H1 (cell line): ENCODE measurements around the gene PRR36. TPM values are rescaled to one million over a fixed set of nuclear protein-coding genes. Genes with fewer than 3 reads are reported as not detected.

ENCODE experiments used
- CTCF ChIA-PET: fragments of 300-600 bp; sonication (Branson Sonifier 250); formaldehyde crosslinking; loops from one replicate; lab custom pipeline; 2021; ENCODE audit not compliant: partially characterized antibody; lab: Charles Lee
- POLR2A ChIA-PET: fragments of 300-600 bp; sonication (Branson Sonifier 250); formaldehyde crosslinking; loops from one replicate; lab custom pipeline; 2021; ENCODE audit warnings: inconsistent platforms; ENCODE audit not compliant: partially characterized antibody; lab: Charles Lee
- DNase-seq, 2 experiments: peaks; one replicate each; pipeline versions ENCODE4 v3.0.0 to v3.0.0-alpha.2; 2010 to 2022; ENCODE audit warnings: low spot score in 2 of 2, low read depth in 1 of 2, mixed read lengths in 1 of 2
- FAIRE-seq: peaks from 2 replicates; lab custom pipeline; 2011; peaks lifted over from hg19 to GRCh38; lab: Jason Lieb, UNC
- H2AFZ ChIP-seq: 2 replicates; pipeline ENCODE4 v1.8.1; 2012; ENCODE audit warnings: low read length, inconsistent platforms
- H2AK5ac ChIP-seq: 2 replicates; pipeline ENCODE4 v1.6.1; 2013; ENCODE audit warnings: low read depth, low read length
- H2BK120ac ChIP-seq: replicated peaks from 2 replicates; pipeline ENCODE3; 2013; ENCODE audit warnings: low read depth, low read length, inconsistent platforms
- H2BK12ac ChIP-seq: 2 replicates; pipeline ENCODE4 v1.6.1; 2013; ENCODE audit warnings: low read depth, low read length
- H2BK15ac ChIP-seq: 2 replicates; pipeline ENCODE4 v1.6.1; 2013; ENCODE audit warnings: low read length
- H2BK20ac ChIP-seq: 2 replicates; pipeline ENCODE4 v1.6.1; 2013; ENCODE audit warnings: low read length
- H2BK5ac ChIP-seq: 2 replicates; pipeline ENCODE4 v1.6.1; 2013; ENCODE audit warnings: low read depth, low read length
- H3K14ac ChIP-seq: 2 replicates; pipeline ENCODE4 v1.6.1; 2013; ENCODE audit warnings: inconsistent platforms; ENCODE audit not compliant: insufficient read length
- H3K18ac ChIP-seq: 2 replicates; pipeline ENCODE4 v1.6.1; 2013; ENCODE audit warnings: low read length; ENCODE audit errors: extremely low read depth
- H3K23ac ChIP-seq: 2 replicates; pipeline ENCODE4 v1.6.1; 2013; ENCODE audit warnings: inconsistent platforms; ENCODE audit not compliant: insufficient read length
- H3K23me2 ChIP-seq: 2 replicates; pipeline ENCODE4 v1.6.1; 2013; ENCODE audit warnings: low read depth, low read length
- H3K27ac ChIP-seq: 2 replicates; pipeline ENCODE4 v1.6.1; 2011; ENCODE audit warnings: low read depth, low read length, inconsistent platforms
- H3K27me3 ChIP-seq, 4 experiments: replicated peaks in 1 of 4; 1 replicate in 1 of 4; 2 replicates in 3 of 4; pipeline versions ENCODE4 v1.6.1 to v1.8.1; 2011 to 2013; ENCODE audit warnings: low read length in 3 of 4, mild to moderate bottlenecking in 3 of 4, inconsistent platforms in 2 of 4, mixed read lengths in 2 of 4, moderate library complexity in 1 of 4; ENCODE audit not compliant: control insufficient read depth in 3 of 4, insufficient read depth in 3 of 4; ENCODE audit errors: extremely low read depth in 1 of 4
- H3K36me3 ChIP-seq, 4 experiments: 2 replicates each; pipeline versions ENCODE4 v1.6.1 to v1.8.1; 2011 to 2013; ENCODE audit warnings: mild to moderate bottlenecking in 4 of 4, low read length in 3 of 4, moderate library complexity in 2 of 4, control low read depth in 1 of 4, inconsistent platforms in 1 of 4; ENCODE audit not compliant: insufficient read depth in 4 of 4, control insufficient read depth in 2 of 4
- H3K4ac ChIP-seq: replicated peaks from 2 replicates; pipeline ENCODE3; 2013; ENCODE audit warnings: low read length, low read depth, mixed read lengths, inconsistent platforms; ENCODE audit not compliant: insufficient read length
- H3K4me1 ChIP-seq, 4 experiments: replicated peaks in 1 of 4; 1 replicate in 1 of 4; 2 replicates in 3 of 4; pipeline versions ENCODE4 v1.6.1 to v1.8.1; 2011 to 2013; ENCODE audit warnings: low read length in 3 of 4, inconsistent platforms in 2 of 4, mixed read lengths in 1 of 4; ENCODE audit not compliant: insufficient read depth in 4 of 4, control insufficient read depth in 3 of 4
- H3K4me2 ChIP-seq, 2 experiments: 2 replicates each; pipeline versions ENCODE4 v1.6.1 to v1.8.1; 2011 to 2013; ENCODE audit warnings: low read depth in 2 of 2, low read length in 2 of 2, control low read depth in 1 of 2, inconsistent platforms in 1 of 2, mild to moderate bottlenecking in 1 of 2; ENCODE audit not compliant: insufficient read depth in 1 of 2
- H3K4me3 ChIP-seq, 4 experiments: fragments of 200-600, 300-600 bp in 1 of 4; sonication (generic), shearing (Covaris generic), sonication (Bioruptor Twin) in 1 of 4; 2 replicates each; pipeline versions ENCODE4 v1.5.1 to v1.8.1; 2011 to 2016; ENCODE audit warnings: low read length in 4 of 4, low read depth in 3 of 4, control low read depth in 2 of 4, inconsistent platforms in 2 of 4, mild to moderate bottlenecking in 2 of 4, mixed read lengths in 1 of 4, moderate library complexity in 1 of 4; ENCODE audit not compliant: insufficient read depth in 2 of 4; ENCODE audit errors: extremely low read depth in 1 of 4
- H3K56ac ChIP-seq: replicated peaks from 2 replicates; pipeline ENCODE3; 2013; ENCODE audit warnings: low read depth, mild to moderate bottlenecking, mixed read lengths, low read length, inconsistent platforms; ENCODE audit not compliant: insufficient read length
- H3K79me1 ChIP-seq: 2 replicates; pipeline ENCODE4 v1.6.1; 2013; ENCODE audit warnings: low read depth, low read length, control low read depth
- H3K79me2 ChIP-seq, 2 experiments: 2 replicates each; pipeline versions ENCODE4 v1.6.1 to v1.8.1; 2012 to 2013; ENCODE audit warnings: low read length in 2 of 2, mild to moderate bottlenecking in 2 of 2, inconsistent platforms in 1 of 2; ENCODE audit not compliant: insufficient read depth in 2 of 2, control insufficient read depth in 1 of 2
- H3K9ac ChIP-seq, 4 experiments: replicated peaks in 1 of 4; 1 replicate in 1 of 4; 2 replicates in 3 of 4; pipeline versions ENCODE4 v1.6.1 to v1.8.1; 2011 to 2013; ENCODE audit warnings: low read depth in 3 of 4, low read length in 3 of 4, control low read depth in 2 of 4, mild to moderate bottlenecking in 2 of 4, moderate library complexity in 2 of 4, inconsistent platforms in 1 of 4; ENCODE audit errors: extremely low read depth in 1 of 4
- H3K9me3 ChIP-seq, 2 experiments: 2 replicates each; pipeline versions ENCODE4 v1.6.1 to v1.8.1; 2012 to 2013; ENCODE audit warnings: mild to moderate bottlenecking in 2 of 2, moderate library complexity in 2 of 2, control low read depth in 1 of 2, inconsistent platforms in 1 of 2, low read depth in 1 of 2, low read length in 1 of 2, mixed read lengths in 1 of 2; ENCODE audit not compliant: insufficient read depth in 2 of 2
- H4K20me1 ChIP-seq, 2 experiments: replicated peaks in 1 of 2; 2 replicates each; pipeline versions ENCODE3 to v1.8.1; 2011 to 2013; ENCODE audit warnings: inconsistent platforms in 2 of 2, low read length in 2 of 2, mild to moderate bottlenecking in 1 of 2; ENCODE audit not compliant: insufficient read depth in 2 of 2, control insufficient read depth in 1 of 2
- H4K5ac ChIP-seq: 2 replicates; pipeline ENCODE4 v1.6.1; 2013; ENCODE audit warnings: low read length, low read depth, mixed read lengths, inconsistent platforms; ENCODE audit not compliant: insufficient read length
- H4K8ac ChIP-seq: 2 replicates; pipeline ENCODE4 v1.8.0; 2013; ENCODE audit warnings: mild to moderate bottlenecking, moderate library complexity, low read length, inconsistent platforms; ENCODE audit not compliant: insufficient read depth; ENCODE audit errors: extremely low read depth
- H4K91ac ChIP-seq: replicated peaks from 2 replicates; pipeline ENCODE3; 2013; ENCODE audit warnings: low read length, mixed read lengths, inconsistent platforms; ENCODE audit not compliant: insufficient read length
- HDAC6 ChIP-seq: IDR thresholded peaks from one replicate; pipeline ENCODE4 v1.7.1; 2012; ENCODE audit warnings: low read depth, mild to moderate bottlenecking, inconsistent platforms, low read length, moderate library complexity
- POU5F1 ChIP-seq: IDR thresholded peaks from 2 replicates; pipeline ENCODE4 v1.6.1; 2011; ENCODE audit warnings: low read depth, mild to moderate bottlenecking, low read length, moderate library complexity
- RNF2 ChIP-seq: fragments of 200-900, 300-1000 bp; sonication (generic); IDR thresholded peaks from 2 replicates; pipeline ENCODE4 v1.7.1; 2016; ENCODE audit warnings: borderline replicate concordance, low read depth, mild to moderate bottlenecking, antibody characterized with exemption, low read length; ENCODE audit not compliant: poor library complexity, severe bottlenecking; ENCODE audit errors: missing control alignments
- SP2 ChIP-seq: IDR thresholded peaks from 2 replicates; pipeline ENCODE4 v1.6.1; 2012; ENCODE audit warnings: mild to moderate bottlenecking, low read length, inconsistent platforms
- YY1 ChIP-seq: IDR thresholded peaks from 2 replicates; pipeline ENCODE4 v1.6.1; 2011; ENCODE audit warnings: low read depth, mild to moderate bottlenecking, low read length
- WGBS, 2 experiments: shearing (Covaris generic) in 1 of 2; methylation state at CpG; one replicate each; pipeline versions ENCODE4 v1.1.6 to v1.1.7; 2013 to 2015; ENCODE audit warnings: low lambda C conversion rate in 2 of 2, mixed read lengths in 2 of 2, inconsistent platforms in 1 of 2, low coverage in 1 of 2, missing lambda C conversion rate in 1 of 2; ENCODE audit not compliant: insufficient replicate concordance in 2 of 2, insufficient coverage in 1 of 2, insufficient read length in 1 of 2; ENCODE audit errors: extremely low coverage in 1 of 2, missing lambda C conversion rate in 1 of 2; 5-methylcytosine and 5-hydroxymethylcytosine counted together
- polyA plus RNA-seq, 7 experiments: library from polyadenylated mRNA; depleted of rRNA in 3 of 7; stranded (reverse) in 5 of 7; unstranded in 2 of 7; fragments of >200 nt in 5 of 7; fragments of 200-250 nt in 2 of 7; gene quantifications; 1 replicate in 5 of 7; 2 replicates in 1 of 7; 4 replicates in 1 of 7; pipeline versions ENCODE4 v1.2.1 to v1.2.3, GENCODE V29; 2011 to 2013; ENCODE audit warnings: missing spikeins in 2 of 7, mixed read lengths in 2 of 7
- total RNA-seq: library from RNA; stranded (reverse); fragmentation: NEBNext Ultra II Directional; extraction: Animal tissue kit (Norgen Biotek cat#: 25700); gene quantifications from 2 replicates; pipeline ENCODE4 v1.2.1, GENCODE V29; 2021
- TF ChIP-seq, protein P1 (sequence below): IDR thresholded peaks from 2 replicates; pipeline ENCODE4 v1.6.1; 2012; ENCODE audit warnings: inconsistent platforms
- TF ChIP-seq, protein P2 (sequence below), 3 experiments: IDR thresholded peaks; 1 replicate in 2 of 3; 2 replicates in 1 of 3; pipeline versions ENCODE4 v1.5.1 to v1.6.1; 2011; ENCODE audit warnings: low read length in 3 of 3, mild to moderate bottlenecking in 3 of 3, inconsistent platforms in 2 of 3, low read depth in 1 of 3, moderate library complexity in 1 of 3; ENCODE audit not compliant: insufficient read depth in 1 of 3; ENCODE audit errors: control extremely low read depth in 1 of 3

PRR36 gene
- total and polyA plus RNA-seq, 2 of the 8 experiments (the other 6 are each of a cell fraction or from before 2014, with no cell fraction given): 1.6 to 23.9 TPM

- Histone ChIP-seq H3K18ac (0 out of 2 replicates have a peak overlapping the region, but pooled peaks have one; percentile 24), H2BK120ac (no peak overlapping the region), H4K8ac (no peak overlapping the region; the same call in 1 of the 2 replicates), H3K4me3 (no peak overlapping the region), H3K4me1 (peaks cover 4 to 32% (median 20%) of the 10 kb centered on the region in 4 experiments; a peak in 6 of 7 replicates), H3K79me1 (no peaks in the 10 kb centered on the region), H2BK12ac (0 out of 2 replicates have a peak overlapping the region, but pooled peaks have one; percentile 63), H3K56ac (no peak overlapping the region), H4K91ac (no peak overlapping the region), H3K36me3 (no peaks in the 10 kb centered on the region), H3K23me2 (peaks cover 15% of the 10 kb centered on the region; the same call in 1 of the 2 replicates), H2AFZ (no peak overlapping the region), H3K9me3 (no peaks in the 10 kb centered on the region), H3K27me3 (peaks cover 8 to 33% (median 25%) of the 10 kb centered on the region in 4 experiments), H4K20me1 (peaks cover 0 to 10% of the 10 kb centered on the region in 2 experiments), H3K4ac (no peak overlapping the region), H3K23ac (no peak overlapping the region), H3K9ac (no peak overlapping the region), H3K14ac (no peak overlapping the region), H2BK20ac (0 out of 2 replicates have a peak overlapping the region, but pooled peaks have one; percentile 18), H2BK15ac (no peak overlapping the region; the same call in 1 of the 2 replicates), H3K27ac (no peak overlapping the region), H4K5ac (no peak overlapping the region), H2AK5ac (0 out of 2 replicates have a peak overlapping the region, but pooled peaks have one; percentile 13), H3K79me2 (no peaks in the 10 kb centered on the region), H3K4me2 (no peak overlapping the region), H2BK5ac (no peak overlapping the region)
- CTCF ChIA-PET: interaction anchor here (0.9 to 11.2 kb wide), 10 partner anchors 9 to 292 kb away, joined by 3 to 112 read pairs (median 5); partner anchors contain the start of genes SNAPC2 and TGFBR3L
- FAIRE-seq (no peak), DNase-seq (no peak)
- POLR2A ChIA-PET: interaction anchor here (1.0 to 10.5 kb wide), 6 partner anchors 9 to 59 kb away, joined by 3 to 106 read pairs (median 9); partner anchors contain the start of genes MAP2K7, SNAPC2 and TGFBR3L
- WGBS, 2 experiments: 85% methylated on average over 21 of the region's 22 CpGs; no CpG with 5 or more reads in 1 of the 2 experiments
- TF ChIP-seq YY1: no peak
- no peak for TF ChIP-seq POU5F1
- no peak for TF ChIP-seq SP2
- TF ChIP-seq, protein P1, sequence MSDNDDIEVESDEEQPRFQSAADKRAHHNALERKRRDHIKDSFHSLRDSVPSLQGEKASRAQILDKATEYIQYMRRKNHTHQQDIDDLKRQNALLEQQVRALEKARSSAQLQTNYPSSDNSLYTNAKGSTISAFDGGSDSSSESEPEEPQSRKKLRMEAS: no peak
- TF ChIP-seq, protein P2, sequence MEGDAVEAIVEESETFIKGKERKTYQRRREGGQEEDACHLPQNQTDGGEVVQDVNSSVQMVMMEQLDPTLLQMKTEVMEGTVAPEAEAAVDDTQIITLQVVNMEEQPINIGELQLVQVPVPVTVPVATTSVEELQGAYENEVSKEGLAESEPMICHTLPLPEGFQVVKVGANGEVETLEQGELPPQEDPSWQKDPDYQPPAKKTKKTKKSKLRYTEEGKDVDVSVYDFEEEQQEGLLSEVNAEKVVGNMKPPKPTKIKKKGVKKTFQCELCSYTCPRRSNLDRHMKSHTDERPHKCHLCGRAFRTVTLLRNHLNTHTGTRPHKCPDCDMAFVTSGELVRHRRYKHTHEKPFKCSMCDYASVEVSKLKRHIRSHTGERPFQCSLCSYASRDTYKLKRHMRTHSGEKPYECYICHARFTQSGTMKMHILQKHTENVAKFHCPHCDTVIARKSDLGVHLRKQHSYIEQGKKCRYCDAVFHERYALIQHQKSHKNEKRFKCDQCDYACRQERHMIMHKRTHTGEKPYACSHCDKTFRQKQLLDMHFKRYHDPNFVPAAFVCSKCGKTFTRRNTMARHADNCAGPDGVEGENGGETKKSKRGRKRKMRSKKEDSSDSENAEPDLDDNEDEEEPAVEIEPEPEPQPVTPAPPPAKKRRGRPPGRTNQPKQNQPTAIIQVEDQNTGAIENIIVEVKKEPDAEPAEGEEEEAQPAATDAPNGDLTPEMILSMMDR (IDR thresholded peaks at IDR 0.05; ENCODE audit: control extremely low read depth in 1 of 3, insufficient read depth in 1 of 3, low read depth in 1 of 3, low read length in 3 of 3): no peak
- no peak for TF ChIP-seq RNF2
- no peak for TF ChIP-seq HDAC6
Observed at GRCh38 chr19:7859831-7860713, 14.1 kb downstream of the PRR36 start.
